Psoas muscle (tissue), 8 donors: Measurements from ENCODE around the gene NSL1. TPM values are rescaled to one million over a fixed set of nuclear protein-coding genes. Genes with fewer than 3 reads are reported as not detected.
A peak's percentile ranks its signal among the peaks of the same experiment; 100 is the strongest.

Source experiments
- ATAC-seq, 4 donors: fragments of 200-7000 bp; cut with Tn5 transposase; one replicate each; pipeline ENCODE4 v1.9.1; 2020; ENCODE audit warnings: moderate library complexity in 3 of 4, mild to moderate bottlenecking in 2 of 4
- DNase-seq, 2 donors: peaks; one replicate each; pipeline ENCODE4 v3.0.0-alpha.2; 2020
- H3K27ac ChIP-seq: fragments of 200-600 bp; one replicate; pipeline ENCODE4 v1.8.0; 2022
- H3K27me3 ChIP-seq, 3 donors: fragments of 200-600 bp in 1 of 3; one replicate each; pipeline versions ENCODE4 v1.6.1 to v1.8.0; 2013 to 2022; ENCODE audit warnings: low read length in 2 of 3, mild to moderate bottlenecking in 2 of 3, moderate library complexity in 1 of 3; ENCODE audit not compliant: insufficient read depth in 3 of 3
- H3K36me3 ChIP-seq, 2 donors: fragments of 200-600 bp in 1 of 2; one replicate each; pipeline versions ENCODE4 v1.6.1 to v1.8.0; 2013 to 2022; ENCODE audit warnings: low read depth in 1 of 2, mild to moderate bottlenecking in 1 of 2, moderate library complexity in 1 of 2; ENCODE audit not compliant: insufficient read depth in 1 of 2
- H3K4me1 ChIP-seq: fragments of 200-600 bp; one replicate; pipeline ENCODE4 v1.8.0; 2022
- H3K4me3 ChIP-seq: fragments of 200-600 bp; one replicate; pipeline ENCODE4 v1.8.0; 2022; ENCODE audit warnings: mild to moderate bottlenecking
- H3K9me3 ChIP-seq: fragments of 200-600 bp; one replicate; pipeline ENCODE4 v1.8.0; 2022
- WGBS, 3 donors: extraction: QIAGEN DNeasy Blood & Tissue Kit; methylation state at CpG; one replicate each; pipeline versions ENCODE4 v1.1.6 to v1.1.7; 2013; 5-methylcytosine and 5-hydroxymethylcytosine counted together
- intact Hi-C, 2 donors: fragments of 100-400 bp; cut with DNase I; formaldehyde crosslinking; loops; one replicate each; pipeline versions ENCODE4 v1.11.0 to v1.14.2; 2022
- polyA plus RNA-seq, 3 donors: library from polyadenylated mRNA; stranded (reverse); fragments of 200-250 nt; gene quantifications; one replicate each; pipeline ENCODE4 v1.2.3, GENCODE V29; 2013
- total RNA-seq, 4 donors: library from RNA; stranded (reverse); fragmentation: NEBNext Ultra II Directional in 2 of 4; extraction: Animal tissue kit (Norgen Biotek cat#: 25700) in 2 of 4; gene quantifications; one replicate each; pipeline versions ENCODE4 v1.2.1 to v1.2.4, GENCODE V29; 2021 to 2023
- TF ChIP-seq, protein P1 (sequence below): fragments of 200-600 bp; IDR thresholded peaks from one replicate; pipeline ENCODE4 v1.8.0; 2022; ENCODE audit warnings: antibody characterized with exemption
- donor health status: healthy with polysubstance abuse.
- donor health status: DM: no; HTN: no; CAD: no; lungs with moderate emphysema.
- donor health status: Bipolar disorder and iron deficiency.
- donor health status: healthy.
- donor health status: DM: yes; HTN: yes; CAD: no.
- donor health status: DM: no; HTN: no; CAD: no.
- donor health status: DM: no; HTN: no; CAD: no.
- donor health status: DM: yes; HTN: yes; CAD: no.

The NSL1 gene
- total and polyA plus RNA-seq, 7 donors = 13.2 to 34.5 (median 18.6) TPM

DNA sequence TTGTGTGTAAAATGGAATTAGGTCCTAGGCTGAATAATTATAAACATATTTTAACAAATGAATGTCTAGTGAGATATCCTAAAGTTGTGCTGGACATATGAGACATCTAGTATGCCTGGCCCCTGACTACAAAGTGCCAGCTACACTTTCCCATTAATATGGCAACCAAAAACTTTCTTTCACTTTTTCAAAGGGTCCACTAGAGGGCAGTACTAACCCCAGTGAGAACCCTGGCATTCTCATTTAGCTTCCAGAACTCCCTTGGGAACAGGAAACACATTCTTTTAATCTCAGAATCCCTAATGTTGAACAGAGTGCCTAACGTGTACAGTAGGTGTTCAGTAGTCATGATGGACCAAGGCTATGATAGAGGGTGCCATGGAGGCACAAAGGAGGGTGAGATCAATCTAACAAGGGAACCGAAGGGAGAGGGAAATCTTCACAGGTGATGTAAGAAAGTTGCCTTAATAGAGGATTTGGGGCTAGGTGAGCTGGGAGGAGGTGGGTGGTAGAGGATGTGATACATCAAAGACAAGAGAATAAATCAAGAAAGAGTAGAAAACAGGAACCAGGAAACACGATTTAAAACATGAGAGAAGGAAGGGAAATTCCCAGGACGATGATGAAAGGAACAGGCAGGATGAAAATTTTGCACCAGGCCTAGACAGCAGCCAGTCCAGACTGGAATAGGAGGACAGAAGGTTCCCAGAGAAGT is 41.6 kb downstream of the NSL1 start:
- no peaks in the 10 kb centered on the region for H3K4me1 ChIP-seq
- intact Hi-C loops = no loop called here
- H3K27ac ChIP-seq = no peak overlapping the region
- H3K4me3 ChIP-seq = no peak overlapping the region
- no peaks in the 10 kb centered on the region for H3K27me3 ChIP-seq
- 50 to 61% (median 59%) methylated on average over 4 of the region's 4 CpGs for WGBS, 3 donors
- no peaks in the 10 kb centered on the region for H3K36me3 ChIP-seq
- ATAC-seq (peak in 2 of 4 donors; percentile 38 to 57), DNase-seq (no peak)
- TF ChIP-seq, protein P1, sequence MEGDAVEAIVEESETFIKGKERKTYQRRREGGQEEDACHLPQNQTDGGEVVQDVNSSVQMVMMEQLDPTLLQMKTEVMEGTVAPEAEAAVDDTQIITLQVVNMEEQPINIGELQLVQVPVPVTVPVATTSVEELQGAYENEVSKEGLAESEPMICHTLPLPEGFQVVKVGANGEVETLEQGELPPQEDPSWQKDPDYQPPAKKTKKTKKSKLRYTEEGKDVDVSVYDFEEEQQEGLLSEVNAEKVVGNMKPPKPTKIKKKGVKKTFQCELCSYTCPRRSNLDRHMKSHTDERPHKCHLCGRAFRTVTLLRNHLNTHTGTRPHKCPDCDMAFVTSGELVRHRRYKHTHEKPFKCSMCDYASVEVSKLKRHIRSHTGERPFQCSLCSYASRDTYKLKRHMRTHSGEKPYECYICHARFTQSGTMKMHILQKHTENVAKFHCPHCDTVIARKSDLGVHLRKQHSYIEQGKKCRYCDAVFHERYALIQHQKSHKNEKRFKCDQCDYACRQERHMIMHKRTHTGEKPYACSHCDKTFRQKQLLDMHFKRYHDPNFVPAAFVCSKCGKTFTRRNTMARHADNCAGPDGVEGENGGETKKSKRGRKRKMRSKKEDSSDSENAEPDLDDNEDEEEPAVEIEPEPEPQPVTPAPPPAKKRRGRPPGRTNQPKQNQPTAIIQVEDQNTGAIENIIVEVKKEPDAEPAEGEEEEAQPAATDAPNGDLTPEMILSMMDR = peak; percentile 62
- H3K9me3 ChIP-seq = no peaks in the 10 kb centered on the region

DNA sequence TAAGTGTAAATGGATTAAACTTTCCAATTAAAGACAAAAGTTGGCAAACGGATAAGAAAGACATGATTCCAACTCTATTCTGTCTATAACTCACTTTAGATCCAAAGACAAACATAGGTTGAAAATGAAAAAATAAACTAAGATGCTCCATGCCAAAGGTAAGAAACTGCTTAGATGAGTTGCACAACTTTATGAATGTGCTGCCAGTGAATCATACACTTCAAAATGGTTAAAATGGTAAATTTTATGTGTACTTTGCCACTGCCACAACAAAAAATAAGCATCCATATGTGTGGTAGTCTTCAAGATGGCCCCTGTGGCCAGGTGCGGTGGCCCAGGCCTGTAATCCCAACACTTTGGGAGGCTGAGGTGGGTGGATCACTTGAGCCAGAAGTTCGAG is 45.0 kb downstream of the NSL1 start:
- no peak for ATAC-seq
- intact Hi-C loops = no loop called here
- WGBS, 3 donors = 96 to 98% (median 96%) methylated on average over 3 of the region's 3 CpGs
- Histone ChIP-seq H3K27me3 (no peaks in the 10 kb centered on the region), H3K4me1 (no peaks in the 10 kb centered on the region), H3K36me3 (no peaks in the 10 kb centered on the region), H3K4me3 (no peak overlapping the region), H3K27ac (no peak overlapping the region), H3K9me3 (no peaks in the 10 kb centered on the region)
- DNase-seq = no peak
- TF ChIP-seq, protein P1 = no peak

DNA sequence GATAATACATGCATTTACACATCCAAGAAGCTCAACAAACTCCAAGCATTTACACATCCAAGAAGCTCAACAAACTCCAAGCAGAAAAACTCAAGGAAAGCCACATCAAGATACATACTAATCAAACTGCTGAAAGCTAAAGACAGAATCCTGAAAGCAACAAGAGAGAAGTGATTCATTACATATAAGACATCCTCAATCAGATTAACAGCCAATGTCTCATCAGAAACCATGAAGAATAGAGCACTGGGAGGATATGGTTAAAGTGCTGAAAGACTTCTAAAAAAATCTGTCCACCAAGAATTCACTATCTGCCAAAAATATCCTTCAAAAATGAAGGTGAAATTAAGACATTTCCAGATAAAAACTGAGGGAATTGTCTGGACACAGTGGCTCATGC is 46.3 kb downstream of the NSL1 start:
- Histone ChIP-seq H3K36me3 (no peaks in the 10 kb centered on the region), H3K27me3 (no peaks in the 10 kb centered on the region), H3K27ac (no peak overlapping the region), H3K4me1 (no peaks in the 10 kb centered on the region), H3K9me3 (no peaks in the 10 kb centered on the region), H3K4me3 (no peak overlapping the region)
- ATAC-seq = no peak
- TF ChIP-seq, protein P1 = no peak
- intact Hi-C loops = no loop called here
- DNase-seq = no peak

DNA sequence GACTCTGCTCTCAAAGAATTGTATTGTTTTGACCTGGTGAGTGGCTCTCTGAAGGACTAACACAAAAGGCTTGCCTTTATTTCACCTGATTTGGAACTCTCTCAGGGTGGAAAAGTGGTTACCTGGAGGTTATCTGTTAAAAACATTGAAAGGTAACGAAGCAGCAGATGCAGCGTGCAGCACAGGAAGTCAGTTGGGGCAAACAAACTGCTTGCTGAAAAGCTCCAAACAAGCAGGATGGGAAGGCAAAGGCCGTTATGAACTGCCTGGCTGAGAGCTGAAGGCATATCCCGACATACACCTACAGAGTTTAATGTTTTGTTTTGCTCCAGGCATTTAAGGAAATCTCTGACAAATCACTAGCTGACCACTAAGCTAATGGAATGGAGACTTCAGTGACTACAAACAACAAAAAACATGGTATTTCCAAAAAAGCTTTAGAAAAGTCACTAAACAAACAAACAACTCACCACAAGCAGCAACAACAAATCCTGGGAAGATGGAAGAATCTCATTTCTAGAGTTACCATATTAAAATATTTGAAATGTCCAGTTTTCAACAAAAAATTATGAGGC is 47.6 kb downstream of the NSL1 start:
- DNase-seq = no peak
- intact Hi-C loops = no loop called here
- ATAC-seq = no peak

More for the DNA sequence above, 47.6 kb downstream of the NSL1 start:
- Histone ChIP-seq H3K4me1 (no peaks in the 10 kb centered on the region), H3K4me3 (no peak overlapping the region), H3K36me3 (no peaks in the 10 kb centered on the region), H3K27ac (no peak overlapping the region), H3K9me3 (no peaks in the 10 kb centered on the region), H3K27me3 (no peaks in the 10 kb centered on the region)
- 84 to 93% (median 88%) methylated on average over 4 of the region's 4 CpGs for WGBS, 3 donors
- TF ChIP-seq, protein P1 = no peak
